Measurements from ENCODE around the gene KCNQ1. TPM values are rescaled to one million over a fixed set of nuclear protein-coding genes. Genes with fewer than 3 reads are reported as not detected.
A peak's percentile ranks its signal among the peaks of the same experiment; 100 is the strongest.

The KCNQ1 gene
- total RNA-seq, 1 experiment from 2014 or later, result 1.0 TPM

GRCh38 chr11:2547806-2548205 is 103.0 kb downstream of the KCNQ1 start:
- no peak overlapping the region for H3K27ac Mint-ChIP-seq (ENCODE audit: unreplicated experiment)
- no peaks in the 10 kb centered on the region for H3K9me3 ChIP-seq
- no peaks in the 10 kb centered on the region for H3K4me1 ChIP-seq
- BruUV-seq (replicated peaks), result no TSS peak
- no peaks in the 10 kb centered on the region for H3K9me3 Mint-ChIP-seq (ENCODE audit: unreplicated experiment)
- ChIA-PET POLR2A (no interaction called here), CTCF (no interaction called here)
- no peaks in the 10 kb centered on the region for H3K4me1 Mint-ChIP-seq (ENCODE audit: low read depth, unreplicated experiment)
- H3K4me3 Mint-ChIP-seq (ENCODE audit: unreplicated experiment), result no peak overlapping the region
- no peaks in the 10 kb centered on the region for H3K36me3 ChIP-seq (ENCODE audit: control insufficient read depth, insufficient read depth, low read length)
- no peaks in the 10 kb centered on the region for H3K36me3 Mint-ChIP-seq (ENCODE audit: insufficient read depth, unreplicated experiment)
- H3K4me3 ChIP-seq (ENCODE audit: low read depth, low read length), result no peak overlapping the region
- DNase-seq, result peak in 1 of 2 experiments; percentile 33
- H3K27me3 Mint-ChIP-seq (ENCODE audit: insufficient read depth, unreplicated experiment), result peaks cover 4% of the 10 kb centered on the region
- intact Hi-C loops (cut with micrococcal nuclease; ENCODE audit: unreplicated experiment), result no loop called here
- TF ChIP-seq CTCF (IDR thresholded peaks at IDR 0.05; ENCODE audit: insufficient read depth in 1 of 2, low read depth in 1 of 2, low read length in 1 of 2, severe bottlenecking in 1 of 2, unreplicated experiment in 1 of 2), result no peak
- no peaks in the 10 kb centered on the region for H3K27me3 ChIP-seq (replicated peaks; ENCODE audit: control insufficient read depth, insufficient read depth, low read length)

- BruUV-seq (replicated peaks), result no TSS peak
- ChIA-PET POLR2A (no interaction called here), CTCF (no interaction called here)
- Histone ChIP-seq H3K9me3 (no peaks in the 10 kb centered on the region), H3K4me3 (ENCODE audit: low read depth, low read length) (no peak overlapping the region), H3K4me1 (no peaks in the 10 kb centered on the region), H3K27me3 (replicated peaks; ENCODE audit: control insufficient read depth, insufficient read depth, low read length) (no peaks in the 10 kb centered on the region), H3K36me3 (ENCODE audit: control insufficient read depth, insufficient read depth, low read length) (no peaks in the 10 kb centered on the region)
- DNase-seq, result peak in 1 of 2 experiments; percentile 4
- Mint-ChIP-seq H3K27me3 (ENCODE audit: insufficient read depth, unreplicated experiment) (peaks cover 4% of the 10 kb centered on the region), H3K4me1 (ENCODE audit: low read depth, unreplicated experiment) (no peaks in the 10 kb centered on the region), H3K9me3 (ENCODE audit: unreplicated experiment) (no peaks in the 10 kb centered on the region), H3K36me3 (ENCODE audit: insufficient read depth, unreplicated experiment) (no peaks in the 10 kb centered on the region), H3K4me3 (ENCODE audit: unreplicated experiment) (no peak overlapping the region), H3K27ac (ENCODE audit: unreplicated experiment) (no peak overlapping the region)
- no peak for TF ChIP-seq CTCF (IDR thresholded peaks at IDR 0.05; ENCODE audit: insufficient read depth in 1 of 2, low read depth in 1 of 2, low read length in 1 of 2, severe bottlenecking in 1 of 2, unreplicated experiment in 1 of 2)
- intact Hi-C loops (cut with micrococcal nuclease; ENCODE audit: unreplicated experiment), result no loop called here
Measured at GRCh38 chr11:2548596-2548995, 103.8 kb downstream of the KCNQ1 start.

GRCh38 chr11:2549080-2549479 is 104.3 kb downstream of the KCNQ1 start:
- no peaks in the 10 kb centered on the region for H3K9me3 ChIP-seq

More at GRCh38 chr11:2549080-2549479, 104.3 kb downstream of the KCNQ1 start:
- Mint-ChIP-seq H3K27me3 (ENCODE audit: insufficient read depth, unreplicated experiment) (peaks cover 4% of the 10 kb centered on the region), H3K36me3 (ENCODE audit: insufficient read depth, unreplicated experiment) (no peaks in the 10 kb centered on the region), H3K9me3 (ENCODE audit: unreplicated experiment) (no peaks in the 10 kb centered on the region), H3K27ac (ENCODE audit: unreplicated experiment) (no peak overlapping the region), H3K4me3 (ENCODE audit: unreplicated experiment) (no peak overlapping the region), H3K4me1 (ENCODE audit: low read depth, unreplicated experiment) (no peaks in the 10 kb centered on the region)
- Histone ChIP-seq H3K4me1 (no peaks in the 10 kb centered on the region), H3K36me3 (ENCODE audit: control insufficient read depth, insufficient read depth, low read length) (no peaks in the 10 kb centered on the region), H3K4me3 (ENCODE audit: low read depth, low read length) (no peak overlapping the region), H3K27me3 (replicated peaks; ENCODE audit: control insufficient read depth, insufficient read depth, low read length) (no peaks in the 10 kb centered on the region)
- intact Hi-C loops (cut with micrococcal nuclease; ENCODE audit: unreplicated experiment), result no loop called here
- ChIA-PET CTCF (no interaction called here), POLR2A (no interaction called here)
- TF ChIP-seq CTCF (IDR thresholded peaks at IDR 0.05; ENCODE audit: insufficient read depth in 1 of 2, low read depth in 1 of 2, low read length in 1 of 2, severe bottlenecking in 1 of 2, unreplicated experiment in 1 of 2), result no peak
- no TSS peak for BruUV-seq (replicated peaks)
- no peak for DNase-seq

All from Caco-2 (cell line).